Raji (cell line): ENCODE data around the gene ADAMTS2.

Source experiments
- POLR2A ChIP-seq: IDR thresholded peaks from 2 replicates; pipeline ENCODE4 v1.6.1; 2011; ENCODE audit warnings: low read depth, low read length, control low read depth; ENCODE audit not compliant: insufficient read depth

The ADAMTS2 gene

GRCh38 chr5:179326122-179326927 is 18.9 kb downstream of the ADAMTS2 start:
- TF ChIP-seq POLR2A: no peak

GRCh38 chr5:179325296-179326031 is 19.8 kb downstream of the ADAMTS2 start:
- no peak for TF ChIP-seq POLR2A

GRCh38 chr5:179324760-179325295 is 20.4 kb downstream of the ADAMTS2 start:
- TF ChIP-seq POLR2A: no peak

GRCh38 chr5:179323026-179323870 is 22.0 kb downstream of the ADAMTS2 start:
- no peak for TF ChIP-seq POLR2A

DNA sequence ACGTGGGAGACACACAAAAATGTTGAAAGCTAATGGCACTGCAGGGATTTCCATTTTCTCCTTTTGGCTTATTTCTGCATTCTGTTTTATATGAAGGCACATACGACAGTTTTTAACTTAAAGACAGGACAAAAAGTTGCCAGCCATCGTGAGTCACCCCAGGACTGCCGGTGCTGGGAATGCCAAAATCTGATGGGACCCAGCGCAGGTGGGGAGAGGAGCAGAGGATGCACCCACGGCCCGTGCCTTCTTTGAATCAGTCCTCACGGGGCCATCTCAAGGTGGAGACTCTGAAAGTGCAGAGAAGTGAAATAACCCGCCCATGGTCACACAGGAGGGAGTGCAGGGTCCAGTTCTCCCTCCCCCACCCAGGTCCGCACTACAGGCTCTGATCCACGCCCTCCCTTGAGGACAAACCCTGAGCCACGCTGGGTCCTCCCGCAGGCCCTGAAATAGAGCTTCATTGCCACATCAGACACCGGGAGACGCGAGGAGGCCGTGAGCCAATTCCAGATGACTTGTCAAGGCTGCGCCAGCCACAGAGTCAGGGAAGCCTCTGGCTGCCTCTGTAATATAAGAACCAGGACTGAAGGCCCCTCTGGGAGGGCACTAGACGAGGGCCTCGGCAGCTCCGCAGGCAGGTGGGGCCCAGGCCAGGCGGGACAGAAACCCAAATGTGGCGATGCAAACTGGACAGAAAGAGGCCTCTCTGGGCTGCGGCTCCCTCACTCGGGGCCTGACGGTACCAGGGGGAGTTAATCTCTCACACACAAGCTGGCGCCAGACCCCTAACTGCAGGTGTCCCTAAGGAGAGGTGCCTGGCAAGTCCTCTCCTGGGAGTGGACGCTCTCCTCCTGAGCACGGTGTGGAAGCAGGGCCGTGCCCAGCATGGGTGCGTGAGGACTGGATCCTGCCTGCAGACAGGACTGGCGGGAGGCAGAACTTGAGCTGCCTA is 22.9 kb downstream of the ADAMTS2 start:
- TF ChIP-seq POLR2A: no peak

GRCh38 chr5:179321206-179321987 is 23.9 kb downstream of the ADAMTS2 start:
- TF ChIP-seq POLR2A: no peak

GRCh38 chr5:179319741-179320281 is 25.4 kb downstream of the ADAMTS2 start:
- TF ChIP-seq POLR2A: no peak

- no peak for TF ChIP-seq POLR2A
Observed at GRCh38 chr5:179319123-179319522, 26.1 kb downstream of the ADAMTS2 start.

- no peak for TF ChIP-seq POLR2A
Observed at GRCh38 chr5:179318221-179318955, 26.9 kb downstream of the ADAMTS2 start.

- no peak for TF ChIP-seq POLR2A
Observed at GRCh38 chr5:179317411-179318220, 27.6 kb downstream of the ADAMTS2 start.

DNA sequence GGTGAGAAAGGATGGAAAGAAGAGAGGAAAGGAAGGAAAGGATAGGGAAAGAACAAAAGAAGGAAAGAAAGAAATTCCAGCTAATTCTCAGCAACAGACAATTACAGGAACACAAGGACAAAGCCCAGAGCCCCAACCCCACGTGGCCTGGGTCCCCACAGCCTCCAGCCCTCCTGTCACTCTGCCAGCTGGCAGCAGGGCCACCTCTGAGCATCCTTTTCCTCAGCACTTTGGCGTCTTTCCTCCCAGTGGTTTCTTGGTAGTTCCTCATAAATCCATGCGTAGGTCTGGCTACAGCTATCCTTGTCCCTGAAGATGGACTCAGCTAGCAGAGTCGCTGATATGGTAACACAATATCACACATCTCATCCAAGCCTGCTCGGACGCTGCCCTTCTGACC is 28.3 kb downstream of the ADAMTS2 start:
- no peak for TF ChIP-seq POLR2A
